ENCODE measurements around the gene RNF181. TPM values are rescaled to one million over a fixed set of nuclear protein-coding genes. Genes with fewer than 3 reads are reported as not detected.

The RNF181 gene
- total and polyA plus RNA-seq, 2 donors (not counting 3 experiments of a cell fraction or from before 2014, with no cell fraction given) = 142 to 629 TPM

- no TSS peak for BruUV-seq (replicated peaks)
- Histone ChIP-seq H3K27me3 (ENCODE audit: control insufficient read depth in 2 of 2, insufficient read depth in 2 of 2, low read length in 2 of 2) (no peaks in the 10 kb centered on the region), H3K4me1 (ENCODE audit: control insufficient read depth, extremely low read depth, insufficient read depth, low read length) (no peaks in the 10 kb centered on the region), H3K36me3 (ENCODE audit: control insufficient read depth in 2 of 2, extremely low read depth in 1 of 2, insufficient read depth in 2 of 2, low read length in 2 of 2) (peaks cover 16 to 45% of the 10 kb centered on the region in 2 experiments), H2AFZ (ENCODE audit: low read depth, low read length) (no peak overlapping the region), H3K79me2 (ENCODE audit: control insufficient read depth, insufficient read depth, low read length) (peaks cover 11% of the 10 kb centered on the region), H3K4me3 (replicated peaks in 1 of 3; ENCODE audit: insufficient read depth in 1 of 3, low read depth in 1 of 3, low read length in 3 of 3) (no peak overlapping the region), H3K4me2 (ENCODE audit: insufficient read depth, low read length) (no peak overlapping the region), H3K27ac (ENCODE audit: insufficient read depth, low read depth, low read length) (no peak overlapping the region), H4K20me1 (replicated peaks; ENCODE audit: control insufficient read depth, extremely low read depth, insufficient read depth, low read length) (no peaks in the 10 kb centered on the region), H3K9me3 (replicated peaks; ENCODE audit: control insufficient read depth, insufficient read depth, low read length) (no peaks in the 10 kb centered on the region), H3K9me1 (replicated peaks; ENCODE audit: control insufficient read depth, extremely low read depth, insufficient read depth, low read length) (no peaks in the 10 kb centered on the region), H3K9ac (replicated peaks; ENCODE audit: extremely low read depth, insufficient read depth, low read length) (no peak overlapping the region)
- no peak for FAIRE-seq
- ChIA-PET CTCF (interaction anchor here (0.8 kb wide), 1 partner anchor 17 kb away, joined by 3 read pairs; no protein-coding TSS in a partner anchor), POLR2A (no interaction called here)
- dilution Hi-C loops (cut with MboI; ENCODE audit: extremely low pct_ligation_motif_present, low sequenced_read_pairs) = no loop called here
- no peak for TF ChIP-seq FOS (IDR thresholded peaks at IDR 0.05; ENCODE audit: borderline replicate concordance, insufficient read depth, low read length)
- no peak for TF ChIP-seq POLR2AphosphoS5 (IDR thresholded peaks at IDR 0.05; ENCODE audit: insufficient read depth, low read depth, low read length)
- TF ChIP-seq JUN (IDR thresholded peaks at IDR 0.05; ENCODE audit: borderline replicate concordance, insufficient read depth, insufficient read length, low read depth) = no peak
- no peak for TF ChIP-seq POLR2A (IDR thresholded peaks at IDR 0.05; ENCODE audit: low read depth, low read length)
- no peak for TF ChIP-seq MYC (IDR thresholded peaks at IDR 0.05; ENCODE audit: low read depth, low read length)
- TF ChIP-seq, protein P1, sequence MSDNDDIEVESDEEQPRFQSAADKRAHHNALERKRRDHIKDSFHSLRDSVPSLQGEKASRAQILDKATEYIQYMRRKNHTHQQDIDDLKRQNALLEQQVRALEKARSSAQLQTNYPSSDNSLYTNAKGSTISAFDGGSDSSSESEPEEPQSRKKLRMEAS (IDR thresholded peaks at IDR 0.05; ENCODE audit: insufficient read depth, insufficient read length) = no peak
- TF ChIP-seq GATA2 (IDR thresholded peaks at IDR 0.05; ENCODE audit: insufficient read depth, insufficient read length, low read depth, low read length) = no peak
- TF ChIP-seq EZH2 (IDR thresholded peaks at IDR 0.05; ENCODE audit: borderline replicate concordance, low read depth, low read length, severe bottlenecking) = no peak
- no peak for TF ChIP-seq CTCF (IDR thresholded peaks at IDR 0.05; ENCODE audit: extremely low read depth in 1 of 2, insufficient read depth in 1 of 2, low read depth in 1 of 2, low read length in 2 of 2)
- intact Hi-C loops (cut with micrococcal nuclease) = no loop called here
- no peak for DNase-seq (ENCODE audit: low read depth, low spot score)
Measured at GRCh38 chr2:85631316-85631715, 35.8 kb downstream of the RNF181 start.

All from endothelial cell of umbilical vein (primary cell).